ENCODE measurements around the gene CMTM7.
"Not testable (repeated sequence)": the region's sequence is repeated elsewhere in the genome, so short reads cannot be mapped to it uniquely, and the experiment has no call there.

The CMTM7 gene

DNA sequence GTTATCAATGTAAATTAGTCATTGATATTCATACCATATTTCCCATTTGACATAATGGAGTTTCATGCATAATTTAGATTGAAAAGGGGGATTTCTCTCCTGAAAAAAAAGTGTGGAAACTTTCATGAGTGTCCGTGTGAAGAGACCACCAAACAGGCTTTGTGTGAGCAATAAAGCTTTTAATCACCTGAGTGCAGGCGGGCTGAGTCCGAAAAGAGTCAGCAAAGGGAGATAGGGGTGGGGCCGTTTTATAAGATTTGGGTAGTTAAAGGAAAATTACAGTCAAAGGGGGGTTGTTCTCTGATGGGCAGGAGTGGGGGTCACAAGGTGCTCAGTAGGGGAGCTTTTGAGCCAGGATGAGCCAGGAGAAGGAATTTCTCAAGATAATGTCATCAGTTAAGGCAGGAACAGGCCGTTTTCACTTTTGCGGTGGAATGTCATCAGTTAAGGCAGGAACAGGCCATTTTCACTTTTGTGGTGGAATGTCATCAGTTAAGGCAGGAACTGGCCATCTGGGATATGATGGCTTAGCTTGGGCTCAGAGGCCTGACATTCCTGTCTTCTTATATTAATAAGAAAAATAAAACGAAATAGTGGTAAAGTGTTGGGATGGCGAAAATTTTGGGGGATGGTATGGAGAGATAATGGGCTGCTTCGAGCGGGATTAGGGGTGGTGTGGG lies 69.3 kb downstream of the CMTM7 start:
- DNase-seq = not testable (repeated sequence)

GRCh38 chr3:32462191-32462986 lies 70.7 kb downstream of the CMTM7 start:
- DNase-seq = not testable (repeated sequence)

GRCh38 chr3:32463415-32463814 lies 71.8 kb downstream of the CMTM7 start:
- not testable (repeated sequence) for DNase-seq

DNA sequence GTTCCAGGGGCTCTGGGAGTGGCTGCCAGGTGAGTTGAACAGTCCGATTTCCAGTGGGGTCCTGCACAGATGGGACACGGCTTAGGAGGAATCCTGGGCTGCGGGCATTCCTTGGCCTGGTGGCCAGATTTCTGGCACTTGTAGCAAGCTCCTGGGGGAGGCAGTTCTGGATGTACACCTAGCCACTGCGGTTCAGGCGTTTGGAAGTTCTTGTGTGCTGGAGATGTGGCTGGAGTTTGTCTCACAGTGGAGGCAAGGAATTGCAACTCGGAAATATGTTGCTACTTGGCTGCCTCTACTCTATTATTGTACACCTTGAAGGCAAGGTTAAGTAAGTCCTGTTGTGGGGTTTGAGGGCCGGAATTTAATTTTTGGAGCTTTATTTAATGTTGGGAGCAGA lies 73.1 kb downstream of the CMTM7 start:
- not testable (repeated sequence) for DNase-seq

DNA sequence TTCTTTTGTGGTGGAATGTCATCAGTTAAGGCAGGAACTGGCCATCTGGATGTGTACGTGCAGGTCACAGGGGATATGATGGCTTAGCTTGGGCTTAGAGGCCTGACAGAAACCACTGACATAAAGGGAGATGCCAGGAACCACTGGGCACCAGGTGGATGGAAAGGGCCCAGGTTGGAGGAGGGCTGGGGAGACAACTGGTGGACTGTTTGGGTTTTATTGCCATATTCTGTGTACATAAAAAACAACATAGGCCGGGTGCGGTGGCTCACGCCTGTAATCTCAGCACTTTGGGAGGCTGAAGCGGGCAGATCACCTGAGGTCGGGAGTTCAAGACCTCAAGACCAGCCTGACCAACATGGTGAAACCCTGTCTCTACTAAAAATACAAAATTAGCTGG lies 75.2 kb downstream of the CMTM7 start:
- not testable (repeated sequence) for DNase-seq

- peak; percentile 84 for DNase-seq
Measured at GRCh38 chr3:32467333-32468070, 75.8 kb downstream of the CMTM7 start.

- no peak for DNase-seq
Measured at GRCh38 chr3:32469151-32469874, 77.7 kb downstream of the CMTM7 start.

- DNase-seq = no peak
Measured at GRCh38 chr3:32470362-32470761, 78.7 kb downstream of the CMTM7 start.

DNA sequence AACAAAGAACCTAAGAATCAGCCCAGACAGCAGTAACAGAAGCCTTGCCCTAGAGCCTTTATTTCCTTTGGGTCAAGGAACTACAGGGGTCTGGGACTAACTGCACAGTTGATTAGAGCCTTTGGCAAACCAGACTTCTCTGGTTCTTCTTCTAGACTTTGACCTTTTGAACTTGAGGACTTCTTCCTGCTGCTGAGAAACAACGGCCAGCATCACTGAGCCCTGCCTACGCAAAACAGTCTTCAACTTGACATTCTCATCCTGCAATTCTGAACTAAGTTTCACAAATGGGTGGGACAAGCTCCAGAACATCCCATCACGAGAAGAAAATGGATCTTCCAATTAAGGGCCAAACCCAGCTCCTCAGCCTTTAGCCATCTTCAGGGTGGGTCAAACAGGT lies 79.6 kb downstream of the CMTM7 start:
- DNase-seq = no peak

DNA sequence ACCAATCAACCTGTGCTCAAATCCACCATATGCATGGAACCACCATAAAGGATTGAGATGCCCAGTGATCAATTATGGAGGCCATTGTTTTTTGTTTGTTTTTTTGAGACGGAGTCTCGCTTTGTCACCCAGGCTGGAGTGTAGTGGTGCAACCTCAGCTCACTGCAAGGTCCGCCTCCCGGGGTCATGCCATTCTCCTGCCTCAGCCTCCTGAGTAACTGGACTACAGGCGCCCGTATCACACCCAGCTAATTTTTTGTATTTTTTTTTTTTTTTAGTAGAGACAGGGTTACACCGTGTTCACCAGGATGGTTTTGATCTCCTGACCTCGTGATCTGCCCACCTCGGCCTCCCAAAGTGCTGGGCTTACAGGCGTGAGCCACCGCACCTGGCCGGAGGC lies 80.5 kb downstream of the CMTM7 start:
- not testable (repeated sequence) for DNase-seq

DNA sequence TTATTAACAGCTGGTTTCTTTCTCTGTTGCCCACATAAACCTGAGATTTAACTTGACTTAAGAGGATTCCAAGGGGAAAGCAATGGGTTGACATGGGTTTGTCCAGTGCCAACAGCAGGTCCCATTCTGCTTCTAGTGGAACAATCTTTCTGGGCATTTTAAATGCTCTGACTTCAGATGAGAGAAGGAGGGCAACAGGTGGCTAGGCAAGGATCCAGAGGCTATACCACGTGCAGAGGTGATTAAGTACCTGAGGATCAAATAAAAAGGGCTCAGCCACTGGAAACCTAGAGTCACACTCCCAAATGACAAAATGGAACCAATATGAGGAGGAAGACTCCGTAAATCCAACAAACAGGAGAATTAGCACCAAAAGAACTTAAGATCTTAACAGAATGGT lies 82.5 kb downstream of the CMTM7 start:
- DNase-seq = no peak

DNA sequence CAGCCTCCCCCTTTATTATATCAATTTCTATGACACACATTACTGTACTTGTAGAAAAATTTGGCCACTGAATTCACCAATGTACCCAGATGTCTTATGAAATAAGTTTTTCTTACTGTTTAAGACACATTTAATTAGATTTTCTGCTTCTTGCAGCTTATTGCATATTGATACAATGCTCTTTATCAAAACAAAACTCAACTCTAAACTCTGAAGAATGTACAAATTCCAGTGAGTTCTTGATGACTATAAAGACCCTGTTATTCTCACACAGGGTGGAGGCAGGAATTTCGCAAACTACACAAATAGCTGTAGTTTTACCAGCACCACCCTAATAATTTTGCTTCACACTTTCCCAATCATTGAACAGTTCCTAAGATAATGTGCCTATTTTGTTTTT lies 89.0 kb downstream of the CMTM7 start:
- DNase-seq = no peak

GRCh38 chr3:32481791-32482631 lies 90.4 kb downstream of the CMTM7 start:
- no peak for DNase-seq

GRCh38 chr3:32482693-32483092 lies 91.0 kb downstream of the CMTM7 start:
- no peak for DNase-seq

DNA sequence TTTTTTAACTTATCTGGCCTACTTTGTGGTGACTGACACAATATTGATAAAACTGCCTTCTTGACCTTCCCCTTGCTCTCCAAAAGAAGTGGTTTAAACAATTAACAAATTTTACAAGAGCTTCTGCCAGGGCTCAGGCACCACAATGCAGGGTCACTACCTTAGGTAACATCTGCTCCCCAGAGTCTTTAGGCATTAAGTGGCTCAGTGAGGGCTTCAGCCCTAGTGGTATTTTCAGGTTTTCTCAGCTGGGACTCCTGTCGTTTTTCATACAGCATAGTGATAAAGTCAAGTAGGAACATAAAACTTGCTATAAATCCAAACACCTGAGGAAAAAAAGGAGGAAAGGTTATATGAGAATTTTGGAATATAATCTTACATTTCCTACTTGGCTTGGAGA lies 92.1 kb downstream of the CMTM7 start:
- no peak for DNase-seq

- no peak for DNase-seq
Measured at GRCh38 chr3:32484436-32484835, 92.8 kb downstream of the CMTM7 start.

- DNase-seq = no peak
Measured at GRCh38 chr3:32487781-32488473, 96.3 kb downstream of the CMTM7 start.

DNA sequence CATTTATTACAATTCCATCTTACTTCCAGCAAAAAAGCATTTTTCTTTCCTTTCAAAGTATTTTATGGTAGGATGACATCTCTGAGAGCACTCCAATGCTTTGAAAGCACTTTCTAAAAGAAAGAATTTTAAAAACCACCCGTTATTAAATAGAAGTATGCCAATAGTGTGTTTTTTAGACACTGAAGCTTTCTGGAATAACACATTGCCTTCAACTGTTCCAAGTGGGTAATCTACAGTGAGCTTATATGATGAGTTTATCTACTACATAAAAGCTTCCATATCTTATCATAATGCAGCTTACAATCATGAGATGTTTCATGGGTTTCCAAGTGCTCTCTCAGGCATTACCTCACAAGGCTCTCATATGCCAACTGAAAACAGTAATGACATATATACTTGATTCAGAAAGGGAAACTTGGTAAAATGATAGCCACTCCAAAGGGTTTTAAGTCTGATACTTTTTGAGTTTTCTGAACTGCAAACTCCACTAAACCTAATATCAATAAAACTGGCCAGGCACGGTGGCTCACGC lies 96.9 kb downstream of the CMTM7 start:
- DNase-seq = no peak

DNA sequence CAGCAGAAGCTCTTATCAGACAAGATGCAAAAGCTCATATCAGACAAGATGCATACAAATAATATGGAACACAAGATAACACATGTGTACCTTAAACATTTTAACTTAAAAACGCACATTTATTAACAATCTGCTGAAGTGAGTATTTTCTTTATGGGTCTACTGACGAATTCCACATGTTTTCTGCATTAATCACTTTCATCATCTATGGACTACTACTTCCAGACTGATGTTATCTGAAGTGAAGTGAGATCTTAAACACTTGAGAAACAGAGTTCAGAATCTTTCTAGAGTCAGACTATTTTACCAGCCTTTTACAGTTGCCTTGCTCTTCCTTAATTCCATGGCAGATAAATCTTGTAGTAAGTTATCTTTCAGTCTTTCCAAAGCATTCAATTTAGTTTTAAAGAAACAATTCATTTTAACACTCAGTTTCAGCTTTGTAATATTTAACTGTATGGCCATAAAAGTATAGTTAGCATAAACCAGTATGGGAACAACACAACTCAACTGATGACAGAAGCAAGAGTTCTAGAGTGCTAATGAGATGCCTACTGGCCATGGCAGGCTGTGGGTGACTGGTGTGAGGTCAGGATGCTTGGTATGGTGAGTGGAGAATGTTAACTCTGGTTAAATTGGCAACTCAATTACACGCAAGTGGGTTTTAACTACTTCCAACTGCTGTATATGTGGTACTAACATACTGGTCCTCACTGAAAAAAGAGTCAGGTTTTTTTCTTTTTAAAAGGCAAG lies 101.2 kb downstream of the CMTM7 start:
- DNase-seq = no peak

Data from left hindlimb (tissue), 1 donor.